HG02678 (cell line): ENCODE measurements around the gene PLN.
A peak's percentile ranks its signal among the peaks of the same experiment; 100 is the strongest.

Source experiments
- ATAC-seq: cut with Tn5 transposase; IDR thresholded peaks from one replicate; pipeline ENCODE4 v1.9.1; 2021; ENCODE audit warnings: mild to moderate bottlenecking, moderate library complexity; ENCODE audit not compliant: unreplicated experiment

PLN gene

GRCh38 chr6:118536478-118536877 is 11.6 kb upstream of the PLN start:
- no peak for ATAC-seq

- ATAC-seq, result no peak
Observed at GRCh38 chr6:118537574-118537973, 10.5 kb upstream of the PLN start.

GRCh38 chr6:118542184-118542952 is 5.7 kb upstream of the PLN start:
- ATAC-seq, result no peak

GRCh38 chr6:118544105-118544504 is 4.0 kb upstream of the PLN start:
- ATAC-seq, result no peak

GRCh38 chr6:118546164-118546879 is 1.8 kb upstream of the PLN start:
- no peak for ATAC-seq

- no peak for ATAC-seq
Observed at GRCh38 chr6:118546880-118547218, 1.2 kb upstream of the PLN start.

GRCh38 chr6:118548613-118549012 is 517 bp downstream of the PLN start:
- no peak for ATAC-seq

GRCh38 chr6:118551063-118552053 is 3.3 kb downstream of the PLN start:
- ATAC-seq, result peak; percentile 93

GRCh38 chr6:118553132-118553531 is 5.0 kb downstream of the PLN start:
- ATAC-seq, result no peak

GRCh38 chr6:118554698-118555097 is 6.6 kb downstream of the PLN start:
- no peak for ATAC-seq

- peak; percentile 67 for ATAC-seq
Observed at GRCh38 chr6:118558464-118559217, 10.5 kb downstream of the PLN start.

- ATAC-seq, result peak; percentile 51
Observed at GRCh38 chr6:118559659-118560058, 11.6 kb downstream of the PLN start.

GRCh38 chr6:118562248-118562647 is 14.2 kb downstream of the PLN start:
- no peak for ATAC-seq

- ATAC-seq, result no peak
Observed at GRCh38 chr6:118562959-118563358, 14.9 kb downstream of the PLN start.

GRCh38 chr6:118565311-118565960 is 17.3 kb downstream of the PLN start:
- ATAC-seq, result peak; percentile 99

GRCh38 chr6:118567974-118568373 is 19.9 kb downstream of the PLN start:
- ATAC-seq, result no peak

- ATAC-seq, result no peak
Observed at GRCh38 chr6:118569498-118569897, 21.4 kb downstream of the PLN start.

GRCh38 chr6:118571121-118571520 is 23.0 kb downstream of the PLN start:
- ATAC-seq, result no peak

- no peak for ATAC-seq
Observed at GRCh38 chr6:118574051-118574865, 26.2 kb downstream of the PLN start.
